Measurements from ENCODE around the gene TPP2. TPM values are rescaled to one million over a fixed set of nuclear protein-coding genes. Genes with fewer than 3 reads are reported as not detected.

The TPP2 gene
- total RNA-seq, 1 donor from 2014 or later: 37.6 TPM

GRCh38 chr13:102696465-102696864 lies 99.7 kb downstream of the TPP2 start:
- DNase-seq (ENCODE audit: low read depth) (no peak), FAIRE-seq (no peak)
- H3K4me3 Mint-ChIP-seq (ENCODE audit: unreplicated experiment): no peak overlapping the region
- no peaks in the 10 kb centered on the region for H3K9me3 Mint-ChIP-seq (ENCODE audit: unreplicated experiment)
- no peaks in the 10 kb centered on the region for H3K79me2 ChIP-seq (ENCODE audit: insufficient read depth, low read length)
- peaks cover 3% of the 10 kb centered on the region for H3K27me3 ChIP-seq (ENCODE audit: insufficient read depth, low read length)
- peaks cover 13% of the 10 kb centered on the region for H3K27me3 Mint-ChIP-seq (ENCODE audit: low read depth, unreplicated experiment)
- no peaks in the 10 kb centered on the region for H4K20me1 ChIP-seq (ENCODE audit: insufficient read depth, low read length)
- no peaks in the 10 kb centered on the region for H3K9me3 ChIP-seq (ENCODE audit: insufficient read depth, low read depth, low read length)
- no peaks in the 10 kb centered on the region for H3K36me3 Mint-ChIP-seq (ENCODE audit: low read depth, unreplicated experiment)
- no peak overlapping the region for H3K4me3 ChIP-seq (ENCODE audit: insufficient read depth, low read depth, low read length)
- no peaks in the 10 kb centered on the region for H3K36me3 ChIP-seq (ENCODE audit: insufficient read depth, low read length)
- peaks cover 3% of the 10 kb centered on the region for H3K4me1 ChIP-seq (ENCODE audit: insufficient read depth, low read length)
- H3K27ac ChIP-seq (ENCODE audit: low read depth, low read length): no peak overlapping the region
- no peak overlapping the region for H3K27ac Mint-ChIP-seq (ENCODE audit: unreplicated experiment)
- no peak overlapping the region for H3K4me2 ChIP-seq (ENCODE audit: low read length)
- no peak for TF ChIP-seq EZH2 (IDR thresholded peaks at IDR 0.05; ENCODE audit: insufficient read depth, low read length)
- TF ChIP-seq, protein P1, sequence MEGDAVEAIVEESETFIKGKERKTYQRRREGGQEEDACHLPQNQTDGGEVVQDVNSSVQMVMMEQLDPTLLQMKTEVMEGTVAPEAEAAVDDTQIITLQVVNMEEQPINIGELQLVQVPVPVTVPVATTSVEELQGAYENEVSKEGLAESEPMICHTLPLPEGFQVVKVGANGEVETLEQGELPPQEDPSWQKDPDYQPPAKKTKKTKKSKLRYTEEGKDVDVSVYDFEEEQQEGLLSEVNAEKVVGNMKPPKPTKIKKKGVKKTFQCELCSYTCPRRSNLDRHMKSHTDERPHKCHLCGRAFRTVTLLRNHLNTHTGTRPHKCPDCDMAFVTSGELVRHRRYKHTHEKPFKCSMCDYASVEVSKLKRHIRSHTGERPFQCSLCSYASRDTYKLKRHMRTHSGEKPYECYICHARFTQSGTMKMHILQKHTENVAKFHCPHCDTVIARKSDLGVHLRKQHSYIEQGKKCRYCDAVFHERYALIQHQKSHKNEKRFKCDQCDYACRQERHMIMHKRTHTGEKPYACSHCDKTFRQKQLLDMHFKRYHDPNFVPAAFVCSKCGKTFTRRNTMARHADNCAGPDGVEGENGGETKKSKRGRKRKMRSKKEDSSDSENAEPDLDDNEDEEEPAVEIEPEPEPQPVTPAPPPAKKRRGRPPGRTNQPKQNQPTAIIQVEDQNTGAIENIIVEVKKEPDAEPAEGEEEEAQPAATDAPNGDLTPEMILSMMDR (IDR thresholded peaks at IDR 0.05; ENCODE audit: insufficient read depth, low read depth, low read length): no peak
- no peak overlapping the region for H2AFZ ChIP-seq (ENCODE audit: low read depth, low read length)
- H3K4me1 Mint-ChIP-seq (ENCODE audit: low read depth, unreplicated experiment): peaks cover 7% of the 10 kb centered on the region
- no peak overlapping the region for H3K9ac ChIP-seq (ENCODE audit: low read length)

- no peak for TF ChIP-seq EZH2 (IDR thresholded peaks at IDR 0.05; ENCODE audit: insufficient read depth, low read length)
- TF ChIP-seq, protein P1 (IDR thresholded peaks at IDR 0.05; ENCODE audit: insufficient read depth, low read depth, low read length): no peak
- no peak overlapping the region for H2AFZ ChIP-seq (ENCODE audit: low read depth, low read length)
- Mint-ChIP-seq H3K27ac (ENCODE audit: unreplicated experiment) (no peak overlapping the region), H3K4me1 (ENCODE audit: low read depth, unreplicated experiment) (peaks cover 7% of the 10 kb centered on the region), H3K36me3 (ENCODE audit: low read depth, unreplicated experiment) (no peaks in the 10 kb centered on the region), H3K9me3 (ENCODE audit: unreplicated experiment) (no peaks in the 10 kb centered on the region), H3K27me3 (ENCODE audit: low read depth, unreplicated experiment) (peaks cover 8% of the 10 kb centered on the region), H3K4me3 (ENCODE audit: unreplicated experiment) (no peak overlapping the region)
- no peaks in the 10 kb centered on the region for H4K20me1 ChIP-seq (ENCODE audit: insufficient read depth, low read length)
- FAIRE-seq: no peak
- H3K9ac ChIP-seq (ENCODE audit: low read length): no peak overlapping the region
- DNase-seq (ENCODE audit: low read depth): no peak
- H3K36me3 ChIP-seq (ENCODE audit: insufficient read depth, low read length): no peaks in the 10 kb centered on the region
- H3K27ac ChIP-seq (ENCODE audit: low read depth, low read length): no peak overlapping the region
- H3K4me3 ChIP-seq (ENCODE audit: insufficient read depth, low read depth, low read length): no peak overlapping the region
- peaks cover 3% of the 10 kb centered on the region for H3K4me1 ChIP-seq (ENCODE audit: insufficient read depth, low read length)
- H3K27me3 ChIP-seq (ENCODE audit: insufficient read depth, low read length): peaks cover 3% of the 10 kb centered on the region
- no peaks in the 10 kb centered on the region for H3K79me2 ChIP-seq (ENCODE audit: insufficient read depth, low read length)
- H3K9me3 ChIP-seq (ENCODE audit: insufficient read depth, low read depth, low read length): no peaks in the 10 kb centered on the region
- no peak overlapping the region for H3K4me2 ChIP-seq (ENCODE audit: low read length)
These were observed 100.5 kb downstream of the TPP2 start for GRCh38 chr13:102697264-102697663.

GRCh38 chr13:102697929-102698648 lies 101.3 kb downstream of the TPP2 start:
- no peak overlapping the region for H3K27ac Mint-ChIP-seq (ENCODE audit: unreplicated experiment)

More at GRCh38 chr13:102697929-102698648, 101.3 kb downstream of the TPP2 start:
- Histone ChIP-seq H4K20me1 (ENCODE audit: insufficient read depth, low read length) (no peaks in the 10 kb centered on the region), H2AFZ (ENCODE audit: low read depth, low read length) (no peak overlapping the region), H3K4me2 (ENCODE audit: low read length) (no peak overlapping the region), H3K9me3 (ENCODE audit: insufficient read depth, low read depth, low read length) (no peaks in the 10 kb centered on the region), H3K27ac (ENCODE audit: low read depth, low read length) (no peak overlapping the region), H3K9ac (ENCODE audit: low read length) (no peak overlapping the region), H3K4me3 (ENCODE audit: insufficient read depth, low read depth, low read length) (no peak overlapping the region), H3K27me3 (ENCODE audit: insufficient read depth, low read length) (peaks cover 3% of the 10 kb centered on the region), H3K79me2 (ENCODE audit: insufficient read depth, low read length) (no peaks in the 10 kb centered on the region), H3K4me1 (ENCODE audit: insufficient read depth, low read length) (peaks cover 3% of the 10 kb centered on the region), H3K36me3 (ENCODE audit: insufficient read depth, low read length) (no peaks in the 10 kb centered on the region)
- peaks cover 8% of the 10 kb centered on the region for H3K27me3 Mint-ChIP-seq (ENCODE audit: low read depth, unreplicated experiment)
- no peaks in the 10 kb centered on the region for H3K36me3 Mint-ChIP-seq (ENCODE audit: low read depth, unreplicated experiment)
- no peak overlapping the region for H3K4me3 Mint-ChIP-seq (ENCODE audit: unreplicated experiment)
- H3K9me3 Mint-ChIP-seq (ENCODE audit: unreplicated experiment): no peaks in the 10 kb centered on the region
- peaks cover 7% of the 10 kb centered on the region for H3K4me1 Mint-ChIP-seq (ENCODE audit: low read depth, unreplicated experiment)
- FAIRE-seq (no peak), DNase-seq (ENCODE audit: low read depth) (no peak)
- no peak for TF ChIP-seq EZH2 (IDR thresholded peaks at IDR 0.05; ENCODE audit: insufficient read depth, low read length)
- TF ChIP-seq, protein P1 (IDR thresholded peaks at IDR 0.05; ENCODE audit: insufficient read depth, low read depth, low read length): no peak

All from astrocyte (in vitro differentiated cells and primary cell).